IMR-90 (cell line): ENCODE measurements around the gene GALNT5.

Source experiments
- BHLHE40 ChIP-seq: fragments of 150-350 bp; IDR thresholded peaks from 2 replicates; pipeline ENCODE4 v1.6.1; 2016; ENCODE audit warnings: mild to moderate bottlenecking, low read depth, low read length
- CTCF ChIP-seq: conservative IDR thresholded peaks from 2 replicates; pipeline ENCODE4 v1.5.1; 2012; ENCODE audit warnings: mild to moderate bottlenecking, low read depth, low read length, improper control_type of control experiment
- ELK1 ChIP-seq: fragments of 150-350 bp; IDR thresholded peaks from 2 replicates; pipeline ENCODE4 v1.6.1; 2016; ENCODE audit warnings: low read depth, mild to moderate bottlenecking, low read length, moderate library complexity, borderline replicate concordance
- MXI1 ChIP-seq: IDR thresholded peaks from 2 replicates; pipeline ENCODE4 v1.6.1; 2012; ENCODE audit warnings: low read depth, mild to moderate bottlenecking, low read length, moderate library complexity, borderline replicate concordance
- NFE2L2 ChIP-seq: fragments of 150-350 bp; IDR thresholded peaks from 2 replicates; pipeline ENCODE4 v1.6.1; 2016; ENCODE audit warnings: low read depth, mild to moderate bottlenecking, low read length
- POLR2A ChIP-seq: IDR thresholded peaks from 2 replicates; pipeline ENCODE4 v1.6.1; 2012; ENCODE audit warnings: mild to moderate bottlenecking, low read depth, low read length
- RAD21 ChIP-seq: IDR thresholded peaks from 2 replicates; pipeline ENCODE4 v1.6.1; 2012; ENCODE audit warnings: low read length, improper control_type of control experiment
- RCOR1 ChIP-seq: IDR thresholded peaks from 2 replicates; pipeline ENCODE4 v1.6.1; 2012; ENCODE audit warnings: mild to moderate bottlenecking, low read length, improper control_type of control experiment; ENCODE audit not compliant: insufficient replicate concordance
- SMC3 ChIP-seq: fragments of 150-350 bp; IDR thresholded peaks from 2 replicates; pipeline ENCODE4 v1.6.1; 2016; ENCODE audit warnings: low read depth, mild to moderate bottlenecking, antibody characterized with exemption, low read length, moderate library complexity
- USF2 ChIP-seq: fragments of 150-350 bp; IDR thresholded peaks from 2 replicates; pipeline ENCODE4 v1.6.1; 2017; ENCODE audit warnings: mild to moderate bottlenecking, antibody characterized with exemption, low read length, low read depth

GRCh38 chr2:157246765-157247407, 10.6 kb upstream of the GALNT5 start:
- no peak for TF ChIP-seq SMC3
- no peak for TF ChIP-seq POLR2A
- no peak for TF ChIP-seq USF2
- no peak for TF ChIP-seq CTCF
- no peak for TF ChIP-seq RCOR1
- no peak for TF ChIP-seq RAD21
- no peak for TF ChIP-seq ELK1
- no peak for TF ChIP-seq MXI1
- no peak for TF ChIP-seq NFE2L2
- TF ChIP-seq BHLHE40 = no peak
